ENCODE data around the gene OPHN1.
A peak's percentile ranks its signal among the peaks of the same experiment; 100 is the strongest.

The OPHN1 gene

GRCh38 chrX:68146054-68146453 lies 287.2 kb downstream of the OPHN1 start:
- TF ChIP-seq CTCF (IDR thresholded peaks at IDR 0.05; ENCODE audit: low read depth, low read length) = 0 out of 2 replicates have a peak, but pooled peaks have one; percentile 13

GRCh38 chrX:68139791-68140190 lies 293.5 kb downstream of the OPHN1 start:
- TF ChIP-seq CTCF (IDR thresholded peaks at IDR 0.05; ENCODE audit: low read depth, low read length) = no peak
- no peak overlapping the region for H3K4me3 ChIP-seq (ENCODE audit: low read depth, low read length)

More at GRCh38 chrX:68146054-68146453, 287.2 kb downstream of the OPHN1 start:
- H3K4me3 ChIP-seq (ENCODE audit: low read depth, low read length) = no peak overlapping the region

GRCh38 chrX:68133181-68133580 lies 300.1 kb downstream of the OPHN1 start:
- H3K4me3 ChIP-seq (ENCODE audit: low read depth, low read length) = no peak overlapping the region

GRCh38 chrX:68132749-68133148 lies 300.5 kb downstream of the OPHN1 start:
- no peak overlapping the region for H3K4me3 ChIP-seq (ENCODE audit: low read depth, low read length)
- TF ChIP-seq CTCF (IDR thresholded peaks at IDR 0.05; ENCODE audit: low read depth, low read length) = no peak

More at GRCh38 chrX:68133181-68133580, 300.1 kb downstream of the OPHN1 start:
- no peak for TF ChIP-seq CTCF (IDR thresholded peaks at IDR 0.05; ENCODE audit: low read depth, low read length)

- no peak for TF ChIP-seq CTCF (IDR thresholded peaks at IDR 0.05; ENCODE audit: low read depth, low read length)
- no peak overlapping the region for H3K4me3 ChIP-seq (ENCODE audit: low read depth, low read length)
Observed at GRCh38 chrX:68121835-68122234, 311.5 kb downstream of the OPHN1 start.

- no peak overlapping the region for H3K4me3 ChIP-seq (ENCODE audit: low read depth, low read length)
- no peak for TF ChIP-seq CTCF (IDR thresholded peaks at IDR 0.05; ENCODE audit: low read depth, low read length)
Observed at GRCh38 chrX:68121371-68121770, 311.9 kb downstream of the OPHN1 start.

GRCh38 chrX:68115371-68115770 lies 317.9 kb downstream of the OPHN1 start:
- no peak overlapping the region for H3K4me3 ChIP-seq (ENCODE audit: low read depth, low read length)
- no peak for TF ChIP-seq CTCF (IDR thresholded peaks at IDR 0.05; ENCODE audit: low read depth, low read length)

Measured in WI38 (cell line).